GM18520 (cell line): ENCODE data around the gene COL25A1.
"Not testable (repeated sequence)": the region's sequence is repeated elsewhere in the genome, so short reads cannot be mapped to it uniquely, and the experiment has no call there.

Experiments used
- ATAC-seq: cut with Tn5 transposase; IDR thresholded peaks from one replicate; pipeline ENCODE4 v1.9.1; 2021; ENCODE audit not compliant: unreplicated experiment

COL25A1 gene

GRCh38 chr4:108972613-108973283 is 329.7 kb downstream of the COL25A1 start:
- ATAC-seq = no peak

GRCh38 chr4:108971473-108971872 is 331.0 kb downstream of the COL25A1 start:
- ATAC-seq = no peak

- no peak for ATAC-seq
Measured at GRCh38 chr4:108965472-108966076, 336.9 kb downstream of the COL25A1 start.

GRCh38 chr4:108965016-108965415 is 337.4 kb downstream of the COL25A1 start:
- no peak for ATAC-seq

GRCh38 chr4:108963910-108964309 is 338.5 kb downstream of the COL25A1 start:
- ATAC-seq = no peak

- ATAC-seq = no peak
Measured at GRCh38 chr4:108959491-108959890, 343.0 kb downstream of the COL25A1 start.

GRCh38 chr4:108954880-108955279 is 347.6 kb downstream of the COL25A1 start:
- ATAC-seq = no peak

GRCh38 chr4:108953941-108954340 is 348.5 kb downstream of the COL25A1 start:
- no peak for ATAC-seq

- no peak for ATAC-seq
Measured at GRCh38 chr4:108950158-108950915, 352.1 kb downstream of the COL25A1 start.

GRCh38 chr4:108947526-108947925 is 354.9 kb downstream of the COL25A1 start:
- no peak for ATAC-seq

GRCh38 chr4:108946237-108946636 is 356.2 kb downstream of the COL25A1 start:
- ATAC-seq = no peak

GRCh38 chr4:108943976-108944591 is 358.4 kb downstream of the COL25A1 start:
- no peak for ATAC-seq

GRCh38 chr4:108943371-108943770 is 359.1 kb downstream of the COL25A1 start:
- no peak for ATAC-seq

- no peak for ATAC-seq
Measured at GRCh38 chr4:108941904-108942430, 360.5 kb downstream of the COL25A1 start.

- ATAC-seq = no peak
Measured at GRCh38 chr4:108940634-108941033, 361.8 kb downstream of the COL25A1 start.

- no peak for ATAC-seq
Measured at GRCh38 chr4:108940149-108940548, 362.3 kb downstream of the COL25A1 start.

GRCh38 chr4:108937066-108937465 is 365.4 kb downstream of the COL25A1 start:
- ATAC-seq = no peak

- not testable (repeated sequence) for ATAC-seq
Measured at GRCh38 chr4:108933925-108934324, 368.5 kb downstream of the COL25A1 start.

GRCh38 chr4:108933046-108933445 is 369.4 kb downstream of the COL25A1 start:
- ATAC-seq = no peak

- no peak for ATAC-seq
Measured at GRCh38 chr4:108931926-108932325, 370.5 kb downstream of the COL25A1 start.

GRCh38 chr4:108930186-108930585 is 372.3 kb downstream of the COL25A1 start:
- no peak for ATAC-seq
